MCF 10A (cell line): Measurements from ENCODE around the gene HMG20A. TPM values are rescaled to one million over a fixed set of nuclear protein-coding genes. Genes with fewer than 3 reads are reported as not detected.

Experiments used
- BruUV-seq: library from RNA; stranded (reverse); fragments of 400-500 nt; replicated peaks from 2 replicates; lab custom pipeline; 2021; lab: Mats Ljungman, UMichigan
- CTCF ChIA-PET: fragments of 300-600 bp; sonication (Branson Sonifier 250); formaldehyde crosslinking; extraction: SDS; loops from one replicate; lab custom pipeline; 2021; ENCODE audit warnings: antibody characterized with exemption, inconsistent platforms; lab: Yijun Ruan, JAX
- POLR2A ChIA-PET: fragments of 300-600, 350-650 bp; sonication (Branson Sonifier 250); formaldehyde crosslinking; extraction: SDS; loops from one replicate; lab custom pipeline; 2020; ENCODE audit warnings: antibody characterized with exemption, inconsistent platforms; lab: Yijun Ruan, JAX
- DNase-seq: peaks from one replicate; pipeline ENCODE4 v3.0.0-alpha.2; 2018; ENCODE audit not compliant: unreplicated experiment
- H3K27ac Mint-ChIP-seq: one replicate; pipeline ENCODE4 v1.8.0; 2022; ENCODE audit warnings: mild to moderate bottlenecking, low read depth, mixed read lengths; ENCODE audit not compliant: unreplicated experiment
- H3K27me3 Mint-ChIP-seq: one replicate; pipeline ENCODE4 v1.8.0; 2022; ENCODE audit warnings: mixed read lengths; ENCODE audit not compliant: insufficient read depth, unreplicated experiment
- H3K36me3 Mint-ChIP-seq: one replicate; pipeline ENCODE4 v1.8.0; 2022; ENCODE audit warnings: mild to moderate bottlenecking, moderate library complexity, mixed read lengths; ENCODE audit not compliant: insufficient read depth, unreplicated experiment
- H3K4me1 Mint-ChIP-seq: one replicate; pipeline ENCODE4 v1.8.0; 2022; ENCODE audit warnings: mixed read lengths; ENCODE audit not compliant: insufficient read depth, unreplicated experiment
- H3K4me3 Mint-ChIP-seq: one replicate; pipeline ENCODE4 v1.8.0; 2022; ENCODE audit warnings: mild to moderate bottlenecking, moderate library complexity, mixed read lengths; ENCODE audit not compliant: unreplicated experiment
- H3K9me3 Mint-ChIP-seq: one replicate; pipeline ENCODE4 v1.8.0; 2022; ENCODE audit warnings: mixed read lengths; ENCODE audit not compliant: unreplicated experiment
- CTCF ChIP-seq: fragments of 200-600 bp; IDR thresholded peaks from one replicate; pipeline ENCODE4 v1.8.0; 2022; ENCODE audit warnings: antibody characterized with exemption, mild to moderate bottlenecking; ENCODE audit not compliant: unreplicated experiment
- intact Hi-C: fragments of 100-400 bp; cut with micrococcal nuclease; formaldehyde crosslinking; loops from 2 replicates; pipeline ENCODE4 v1.14.1; 2022
- total RNA-seq: library from RNA; stranded (reverse); gene quantifications from 2 replicates; pipeline ENCODE4 v1.2.3, GENCODE V29; 2022

The HMG20A gene
- total RNA-seq, 1 experiment from 2014 or later: 39.7 TPM

GRCh38 chr15:77514641-77515402, 94.1 kb downstream of the HMG20A start:
- BruUV-seq: no TSS peak
- DNase-seq: no peak
- no peaks in the 10 kb centered on the region for H3K9me3 Mint-ChIP-seq
- H3K27ac Mint-ChIP-seq: no peak overlapping the region
- no peak for TF ChIP-seq CTCF
- no peak overlapping the region for H3K4me3 Mint-ChIP-seq
- H3K36me3 Mint-ChIP-seq: no peaks in the 10 kb centered on the region
- intact Hi-C loops: no loop called here
- H3K27me3 Mint-ChIP-seq: no peaks in the 10 kb centered on the region
- no peaks in the 10 kb centered on the region for H3K4me1 Mint-ChIP-seq
- ChIA-PET POLR2A (no interaction called here), CTCF (interaction anchor here (0.6 to 1.7 kb wide), 2 partner anchors 29 to 396 kb away, joined by 4 to 5 read pairs; no protein-coding TSS in a partner anchor)

DNA sequence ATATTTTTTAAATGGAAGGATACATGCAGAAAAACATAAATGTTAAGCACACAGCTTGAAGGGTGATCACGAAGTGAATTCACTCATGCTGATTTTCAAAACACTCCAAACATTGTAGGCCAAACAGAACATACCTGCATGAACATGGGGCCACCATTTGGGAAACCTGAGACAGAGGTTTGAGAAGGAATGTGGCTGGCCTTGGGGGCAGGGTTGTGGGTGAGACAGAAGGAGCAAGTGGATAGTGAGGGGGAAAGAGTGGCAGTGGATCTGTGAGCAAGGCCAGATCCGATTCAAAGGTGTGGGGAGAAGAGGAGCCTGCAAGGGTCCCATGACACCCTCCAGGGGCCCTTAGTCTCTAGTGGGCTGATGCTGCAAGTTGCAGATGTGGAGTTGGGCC, 94.9 kb downstream of the HMG20A start:
- intact Hi-C loops: no loop called here
- Mint-ChIP-seq H3K36me3 (no peaks in the 10 kb centered on the region), H3K4me1 (no peaks in the 10 kb centered on the region), H3K9me3 (no peaks in the 10 kb centered on the region), H3K27ac (no peak overlapping the region), H3K4me3 (no peak overlapping the region), H3K27me3 (no peaks in the 10 kb centered on the region)
- no peak for DNase-seq
- POLR2A ChIA-PET: no interaction called here
- TF ChIP-seq CTCF: no peak
- CTCF ChIA-PET: no interaction called here
- no TSS peak for BruUV-seq

GRCh38 chr15:77516076-77516475, 95.4 kb downstream of the HMG20A start:
- CTCF ChIA-PET: no interaction called here
- Mint-ChIP-seq H3K4me3 (no peak overlapping the region), H3K4me1 (no peaks in the 10 kb centered on the region), H3K9me3 (no peaks in the 10 kb centered on the region), H3K36me3 (no peaks in the 10 kb centered on the region), H3K27me3 (no peaks in the 10 kb centered on the region), H3K27ac (no peak overlapping the region)
- no peak for DNase-seq
- BruUV-seq: no TSS peak
- no peak for TF ChIP-seq CTCF
- intact Hi-C loops: no loop called here
- POLR2A ChIA-PET: no interaction called here

DNA sequence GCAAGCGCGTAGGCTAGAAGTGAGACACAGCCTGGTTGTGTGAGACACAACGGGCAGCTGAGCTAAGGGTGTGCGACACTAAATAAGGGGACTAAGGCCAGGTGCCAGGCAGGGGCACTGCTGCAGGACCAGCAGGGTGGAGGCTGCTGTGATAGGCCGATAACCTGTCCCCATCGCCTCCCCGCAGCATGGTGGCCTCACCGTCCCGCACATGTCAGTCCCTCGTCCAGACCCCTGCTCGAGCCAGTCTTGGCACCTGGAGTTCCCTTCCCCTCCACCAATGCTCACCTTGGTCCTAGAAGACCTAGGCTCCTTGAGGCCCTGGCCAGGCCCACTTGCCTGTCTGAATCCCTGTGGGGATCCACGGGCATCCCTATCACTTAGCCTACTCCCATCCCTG, 96.1 kb downstream of the HMG20A start:
- BruUV-seq: no TSS peak

More for the DNA sequence above, 96.1 kb downstream of the HMG20A start:
- Mint-ChIP-seq H3K27me3 (no peaks in the 10 kb centered on the region), H3K9me3 (no peaks in the 10 kb centered on the region), H3K36me3 (no peaks in the 10 kb centered on the region), H3K4me1 (no peaks in the 10 kb centered on the region), H3K4me3 (no peak overlapping the region), H3K27ac (no peak overlapping the region)
- intact Hi-C loops: no loop called here
- CTCF ChIA-PET: no interaction called here
- POLR2A ChIA-PET: no interaction called here
- no peak for DNase-seq
- TF ChIP-seq CTCF: no peak
